ENCODE data around the gene LGR5.
"Not testable (repeated sequence)": the region's sequence is repeated elsewhere in the genome, so short reads cannot be mapped to it uniquely, and the experiment has no call there.

The LGR5 gene

GRCh38 chr12:71478270-71478669 is 38.7 kb downstream of the LGR5 start:
- DNase-seq, result no peak

- no peak for DNase-seq
These were observed 44.8 kb downstream of the LGR5 start for GRCh38 chr12:71484272-71484905.

- not testable (repeated sequence) for DNase-seq
These were observed 51.2 kb downstream of the LGR5 start for GRCh38 chr12:71490844-71491243.

- DNase-seq, result no peak
These were observed 53.0 kb downstream of the LGR5 start for GRCh38 chr12:71492604-71493003.

GRCh38 chr12:71499834-71500233 is 60.2 kb downstream of the LGR5 start:
- DNase-seq, result no peak

GRCh38 chr12:71503579-71504391 is 64.2 kb downstream of the LGR5 start:
- DNase-seq, result no peak

GRCh38 chr12:71504476-71504875 is 64.9 kb downstream of the LGR5 start:
- DNase-seq, result no peak

GRCh38 chr12:71509705-71510104 is 70.1 kb downstream of the LGR5 start:
- no peak for DNase-seq

- no peak for DNase-seq
These were observed 77.7 kb downstream of the LGR5 start for GRCh38 chr12:71517145-71517846.

GRCh38 chr12:71521125-71521524 is 81.5 kb downstream of the LGR5 start:
- no peak for DNase-seq

- no peak for DNase-seq
These were observed 85.0 kb downstream of the LGR5 start for GRCh38 chr12:71524626-71525025.

- DNase-seq, result no peak
These were observed 94.1 kb downstream of the LGR5 start for GRCh38 chr12:71533703-71534102.

GRCh38 chr12:71536279-71536938 is 96.8 kb downstream of the LGR5 start:
- DNase-seq, result no peak

GRCh38 chr12:71536939-71537622 is 97.5 kb downstream of the LGR5 start:
- no peak for DNase-seq

GRCh38 chr12:71538807-71539206 is 99.2 kb downstream of the LGR5 start:
- no peak for DNase-seq

- no peak for DNase-seq
These were observed 102.0 kb downstream of the LGR5 start for GRCh38 chr12:71541583-71541982.

GRCh38 chr12:71546322-71546861 is 106.8 kb downstream of the LGR5 start:
- no peak for DNase-seq

GRCh38 chr12:71548893-71549292 is 109.3 kb downstream of the LGR5 start:
- DNase-seq, result no peak

- DNase-seq, result no peak
These were observed 111.9 kb downstream of the LGR5 start for GRCh38 chr12:71551529-71551928.

- no peak for DNase-seq
These were observed 113.3 kb downstream of the LGR5 start for GRCh38 chr12:71552728-71553501.

- no peak for DNase-seq
These were observed 115.6 kb downstream of the LGR5 start for GRCh38 chr12:71555191-71555590.

GRCh38 chr12:71555789-71556188 is 116.2 kb downstream of the LGR5 start:
- DNase-seq, result not testable (repeated sequence)

All from 8988T (cell line).